GM23338 (cell line): ENCODE data around the gene RIMS1. TPM values are rescaled to one million over a fixed set of nuclear protein-coding genes. Genes with fewer than 3 reads are reported as not detected.

Experiments
- ATAC-seq: fragments of 200-7000 bp; cut with Tn5 transposase; 3 replicates; pipeline ENCODE4 v1.9.1; 2020
- DNase-seq: peaks from one replicate; pipeline ENCODE4 v3.0.0-alpha.2; 2015; ENCODE audit warnings: low spot score
- H2AFZ ChIP-seq: fragments of 200-600 bp; sonication (generic); 2 replicates; pipeline ENCODE4 v1.8.0; 2016; ENCODE audit warnings: antibody characterized with exemption, mild to moderate bottlenecking, moderate library complexity
- H3F3A ChIP-seq: fragments of 200-600 bp; sonication (generic); replicated peaks from 2 replicates; pipeline ENCODE4 v1.8.0; 2017; ENCODE audit warnings: antibody characterized with exemption, mixed run types, low read depth
- H3K27ac ChIP-seq: fragments of 200-600 bp; sonication (generic); 2 replicates; pipeline ENCODE4 v1.6.1; 2016; ENCODE audit warnings: low read depth
- H3K27me3 ChIP-seq: fragments of 200-600 bp; sonication (generic); 2 replicates; pipeline ENCODE4 v1.8.0; 2016; ENCODE audit warnings: mild to moderate bottlenecking, mixed run types, moderate library complexity; ENCODE audit not compliant: insufficient read depth
- H3K36me3 ChIP-seq: fragments of 200-600 bp; sonication (generic); 2 replicates; pipeline ENCODE4 v1.8.0; 2016; ENCODE audit warnings: mild to moderate bottlenecking; ENCODE audit not compliant: insufficient read depth
- H3K4me1 ChIP-seq: fragments of 200-600 bp; sonication (generic); 2 replicates; pipeline ENCODE4 v1.8.0; 2016; ENCODE audit warnings: mild to moderate bottlenecking, moderate library complexity; ENCODE audit not compliant: insufficient read depth
- H3K4me2 ChIP-seq: fragments of 200-600 bp; sonication (generic); 2 replicates; pipeline ENCODE4 v1.7.1; 2017; ENCODE audit warnings: mixed run types
- H3K4me3 ChIP-seq: fragments of 200-600 bp; sonication (generic); 2 replicates; pipeline ENCODE4 v1.6.1; 2016; ENCODE audit warnings: mixed run types
- H3K79me2 ChIP-seq: fragments of 200-600 bp; sonication (generic); replicated peaks from 2 replicates; pipeline ENCODE4 v1.8.0; 2017; ENCODE audit warnings: mild to moderate bottlenecking; ENCODE audit not compliant: insufficient read depth
- H3K9me2 ChIP-seq: fragments of 200-600 bp; sonication (generic); 2 replicates; pipeline ENCODE4 v1.8.0; 2017; ENCODE audit not compliant: insufficient read depth
- H4K20me1 ChIP-seq: fragments of 200-600 bp; sonication (generic); replicated peaks from 2 replicates; pipeline ENCODE4 v1.8.0; 2017; ENCODE audit warnings: mild to moderate bottlenecking; ENCODE audit not compliant: insufficient read depth
- H3K27ac Mint-ChIP-seq: 2 replicates; pipeline ENCODE4 v1.8.0; 2020; ENCODE audit warnings: inconsistent platforms, mild to moderate bottlenecking, moderate library complexity, mixed read lengths
- H3K27me3 Mint-ChIP-seq: 3 replicates; pipeline ENCODE4 v1.8.0; 2022; ENCODE audit warnings: low read depth, mild to moderate bottlenecking, moderate library complexity, mixed read lengths, inconsistent platforms; ENCODE audit not compliant: insufficient read depth, poor library complexity
- H3K36me3 Mint-ChIP-seq: 3 replicates; pipeline ENCODE4 v1.8.0; 2021; ENCODE audit warnings: low read depth, mild to moderate bottlenecking, inconsistent platforms, moderate library complexity, mixed read lengths
- H3K4me1 Mint-ChIP-seq: 3 replicates; pipeline ENCODE4 v1.8.0; 2020; ENCODE audit warnings: mild to moderate bottlenecking, inconsistent platforms, mixed read lengths
- H3K4me3 Mint-ChIP-seq: 3 replicates; pipeline ENCODE4 v1.8.0; 2021; ENCODE audit warnings: moderate library complexity, mild to moderate bottlenecking, inconsistent platforms, mixed read lengths
- H3K9me3 Mint-ChIP-seq: 3 replicates; pipeline ENCODE4 v1.8.0; 2020; ENCODE audit warnings: moderate library complexity, mild to moderate bottlenecking, inconsistent platforms, mixed read lengths
- CREB1 ChIP-seq: fragments of 250-450 bp; sonication (Bioruptor Pico); IDR thresholded peaks from 2 replicates; pipeline ENCODE4 v1.5.0; 2020; ENCODE audit warnings: low read depth, mild to moderate bottlenecking, moderate library complexity
- CTCF ChIP-seq, 2 experiments: fragments of 200-600 bp in 1 of 2; sonication (generic) in 1 of 2; conservative IDR thresholded peaks; 2 replicates each; pipeline versions ENCODE4 v1.5.1 to v1.6.1; 2016 to 2017; ENCODE audit warnings: antibody characterized with exemption in 2 of 2, low read depth in 2 of 2, mild to moderate bottlenecking in 2 of 2, moderate library complexity in 1 of 2
- ETS1 ChIP-seq: IDR thresholded peaks from 2 replicates; pipeline ENCODE4 v1.6.1; 2016; ENCODE audit warnings: antibody characterized with exemption
- EZH2 ChIP-seq: fragments of 200-600 bp; sonication (generic); IDR thresholded peaks from one replicate; pipeline ENCODE4 v1.8.0; 2017; ENCODE audit warnings: antibody characterized with exemption, mild to moderate bottlenecking, low read depth; ENCODE audit not compliant: unreplicated experiment
- EZH2phosphoT487 ChIP-seq: fragments of 200-600 bp; sonication (generic); IDR thresholded peaks from one replicate; pipeline ENCODE4 v1.8.1; 2018; ENCODE audit warnings: antibody characterized with exemption; ENCODE audit not compliant: unreplicated experiment
- JUNB ChIP-seq: IDR thresholded peaks from one replicate; pipeline ENCODE4 v1.6.1; 2016; ENCODE audit warnings: antibody characterized with exemption; ENCODE audit not compliant: unreplicated experiment
- NANOG ChIP-seq: IDR thresholded peaks from 2 replicates; pipeline ENCODE4 v1.6.1; 2016; ENCODE audit warnings: antibody characterized with exemption, borderline replicate concordance
- POLR2AphosphoS5 ChIP-seq: IDR thresholded peaks from 2 replicates; pipeline ENCODE4 v1.6.1; 2016; ENCODE audit warnings: antibody characterized with exemption, low read depth
- REST ChIP-seq: IDR thresholded peaks from one replicate; pipeline ENCODE4 v1.6.1; 2018; ENCODE audit warnings: antibody characterized with exemption; ENCODE audit not compliant: unreplicated experiment
- STAT1 ChIP-seq: IDR thresholded peaks from one replicate; pipeline ENCODE4 v1.6.1; 2016; ENCODE audit warnings: antibody characterized with exemption; ENCODE audit not compliant: unreplicated experiment
- ZNF114 ChIP-seq: fragments of 250-450 bp; sonication (Bioruptor Pico); IDR thresholded peaks from 2 replicates; pipeline ENCODE4 v1.5.0; 2020; ENCODE audit warnings: mild to moderate bottlenecking, moderate library complexity
- ZNF331 ChIP-seq: fragments of 250-450 bp; sonication (Bioruptor Pico); IDR thresholded peaks from 2 replicates; pipeline ENCODE4 v1.5.0; 2020; ENCODE audit warnings: low read depth, mild to moderate bottlenecking, moderate library complexity
- ZNF462 ChIP-seq: fragments of 250-450 bp; sonication (Bioruptor Pico); IDR thresholded peaks from 2 replicates; pipeline ENCODE4 v1.5.0; 2020; ENCODE audit warnings: mild to moderate bottlenecking, moderate library complexity
- polyA plus RNA-seq: library from polyadenylated mRNA; unstranded; fragments of >200 nt; fragmentation: Nextera tagmentation; extraction: Ambion mirVana; gene quantifications from 2 replicates; pipeline ENCODE4 v1.2.1, GENCODE V29; 2016
- total RNA-seq: library from RNA; depleted of rRNA; stranded (reverse); fragments of >200 nt; shearing (Covaris generic); gene quantifications from 2 replicates; pipeline ENCODE4 v1.2.3, GENCODE V29; 2014

The RIMS1 gene
- total and polyA plus RNA-seq, 2 experiments from 2014 or later: 0.89 to 4.0 TPM

- peaks cover 10% of the 10 kb centered on the region for H3K4me1 Mint-ChIP-seq
Observed at GRCh38 chr6:71888756-71889340, 2.5 kb downstream of the RIMS1 start.

More at GRCh38 chr6:71888756-71889340, 2.5 kb downstream of the RIMS1 start:
- no peak overlapping the region for H2AFZ ChIP-seq
- peak; percentile 4 for DNase-seq
- H3K36me3 Mint-ChIP-seq: no peaks in the 10 kb centered on the region; the same call in 2 of the 3 replicates
- no peak for ATAC-seq
- TF ChIP-seq ZNF331 (CRISPR knock-in tag) (no peak), ZNF114 (CRISPR knock-in tag) (no peak), POLR2AphosphoS5 (no peak), EZH2 (no peak), EZH2phosphoT487 (no peak), CTCF (conservative IDR thresholded peaks at IDR 0.05; ENCODE audit: low read depth in 2 of 2) (no peak), STAT1 (no peak), NANOG (no peak), ETS1 (no peak), ZNF462 (CRISPR knock-in tag) (no peak), JUNB (no peak), CREB1 (CRISPR knock-in tag) (no peak), REST (no peak)
- H3K4me2 ChIP-seq: peak overlapping the region; percentile 31; the same call in 1 of the 2 replicates
- H3K36me3 ChIP-seq: no peaks in the 10 kb centered on the region
- no peak overlapping the region for H3K4me3 Mint-ChIP-seq
- no peaks in the 10 kb centered on the region for H3K9me3 Mint-ChIP-seq
- H3K27ac Mint-ChIP-seq: no peak overlapping the region
- no peaks in the 10 kb centered on the region for H3K9me2 ChIP-seq
- H3K27me3 ChIP-seq: peaks cover 11% of the 10 kb centered on the region
- H3K27me3 Mint-ChIP-seq: peaks cover 5% of the 10 kb centered on the region
- H3K4me1 ChIP-seq: no peaks in the 10 kb centered on the region; the same call in 1 of the 2 replicates
- no peaks in the 10 kb centered on the region for H4K20me1 ChIP-seq
- no peak overlapping the region for H3K4me3 ChIP-seq
- no peaks in the 10 kb centered on the region for H3K79me2 ChIP-seq
- no peaks in the 10 kb centered on the region for H3F3A ChIP-seq
- H3K27ac ChIP-seq: no peak overlapping the region
